Prostate gland (tissue), 2 donors: ENCODE measurements around the gene EXOSC2. TPM values are rescaled to one million over a fixed set of nuclear protein-coding genes. Genes with fewer than 3 reads are reported as not detected.

Experiments used
- DNase-seq: peaks from one replicate; pipeline ENCODE4 v3.0.0-alpha.2; 2019; ENCODE audit warnings: low spot score
- H3K27ac ChIP-seq, 2 donors: fragments of 200-600 bp; sonication (generic); 2 replicates each; pipeline ENCODE4 v1.5.1; 2017 to 2019
- H3K27me3 ChIP-seq: fragments of 200-600 bp; sonication (generic); replicated peaks from 2 replicates; pipeline ENCODE4 v1.5.1; 2019; ENCODE audit not compliant: insufficient read depth
- H3K36me3 ChIP-seq, 2 donors: fragments of 200-600 bp; sonication (generic); 1 replicate in 1 of 2; 2 replicates in 1 of 2; pipeline versions ENCODE4 v1.5.1 to v1.8.1; 2017 to 2019
- H3K4me1 ChIP-seq: fragments of 200-600 bp; sonication (generic); replicated peaks from 2 replicates; pipeline ENCODE4 v1.5.1; 2019
- H3K4me3 ChIP-seq, 2 donors: fragments of 200-600 bp; sonication (generic); 2 replicates each; pipeline ENCODE4 v1.5.1; 2017 to 2019
- H3K9me3 ChIP-seq: fragments of 200-600 bp; sonication (generic); 2 replicates; pipeline ENCODE4 v1.5.1; 2017
- POLR2A ChIP-seq: fragments of 450-650 bp; IDR thresholded peaks from one replicate; pipeline ENCODE4 v1.6.1; 2016; ENCODE audit warnings: antibody characterized with exemption, mild to moderate bottlenecking
- POLR2AphosphoS5 ChIP-seq: sonication (generic); formaldehyde crosslinking; IDR thresholded peaks from one replicate; pipeline ENCODE4 v1.6.1; 2017; ENCODE audit warnings: antibody characterized with exemption
- WGBS: methylation state at CpG from one replicate; pipeline ENCODE4 v1.1.5; 2018; 5-methylcytosine and 5-hydroxymethylcytosine counted together
- intact Hi-C: fragments of 100-400 bp; cut with DNase I; formaldehyde crosslinking; loops from one replicate; pipeline ENCODE4 v1.14.2; 2022
- total RNA-seq, 2 donors: library from RNA; depleted of rRNA; stranded (reverse); fragments of >200 nt; gene quantifications; one replicate each; pipeline ENCODE4 v1.1.0, GENCODE V29; 2016
- TF ChIP-seq, protein P1 (sequence below), 4 experiments: fragments of 200-600 bp in 2 of 4; fragments of 450-650 bp in 2 of 4; sonication (generic) in 2 of 4; IDR thresholded peaks; 1 replicate in 3 of 4; 2 replicates in 1 of 4; pipeline ENCODE4 v1.5.1; 2016 to 2019; ENCODE audit warnings: antibody characterized with exemption in 4 of 4, mild to moderate bottlenecking in 2 of 4, moderate library complexity in 2 of 4

EXOSC2 gene
- total RNA-seq, 2 donors from 2014 or later = 18.4 to 22.7 TPM

DNA sequence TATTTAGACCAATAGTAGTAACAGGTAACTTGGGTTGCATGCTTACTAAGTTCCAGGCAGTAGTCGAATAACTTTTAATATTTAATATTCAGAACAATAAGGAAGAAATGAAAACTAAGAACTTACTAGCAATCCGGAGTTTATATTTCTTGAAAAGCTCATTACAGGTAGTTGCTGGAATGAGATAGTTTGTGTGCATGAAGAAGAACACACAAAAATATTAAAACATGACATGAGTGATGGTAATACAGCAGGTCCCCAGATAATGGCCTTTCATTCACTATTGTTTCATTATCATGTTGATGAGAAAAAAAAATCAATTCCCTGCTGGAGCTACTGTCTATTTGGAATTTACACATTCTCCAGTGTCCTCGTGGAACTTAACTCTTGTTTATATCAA is 44.7 kb downstream of the EXOSC2 start:
- no peak overlapping the region for H3K27ac ChIP-seq
- H3K4me3 ChIP-seq = no peak overlapping the region
- no peaks in the 10 kb centered on the region for H3K36me3 ChIP-seq
- WGBS = 85% methylated on average over 3 of the region's 3 CpGs
- intact Hi-C loops = no loop called here
- TF ChIP-seq, protein P1, sequence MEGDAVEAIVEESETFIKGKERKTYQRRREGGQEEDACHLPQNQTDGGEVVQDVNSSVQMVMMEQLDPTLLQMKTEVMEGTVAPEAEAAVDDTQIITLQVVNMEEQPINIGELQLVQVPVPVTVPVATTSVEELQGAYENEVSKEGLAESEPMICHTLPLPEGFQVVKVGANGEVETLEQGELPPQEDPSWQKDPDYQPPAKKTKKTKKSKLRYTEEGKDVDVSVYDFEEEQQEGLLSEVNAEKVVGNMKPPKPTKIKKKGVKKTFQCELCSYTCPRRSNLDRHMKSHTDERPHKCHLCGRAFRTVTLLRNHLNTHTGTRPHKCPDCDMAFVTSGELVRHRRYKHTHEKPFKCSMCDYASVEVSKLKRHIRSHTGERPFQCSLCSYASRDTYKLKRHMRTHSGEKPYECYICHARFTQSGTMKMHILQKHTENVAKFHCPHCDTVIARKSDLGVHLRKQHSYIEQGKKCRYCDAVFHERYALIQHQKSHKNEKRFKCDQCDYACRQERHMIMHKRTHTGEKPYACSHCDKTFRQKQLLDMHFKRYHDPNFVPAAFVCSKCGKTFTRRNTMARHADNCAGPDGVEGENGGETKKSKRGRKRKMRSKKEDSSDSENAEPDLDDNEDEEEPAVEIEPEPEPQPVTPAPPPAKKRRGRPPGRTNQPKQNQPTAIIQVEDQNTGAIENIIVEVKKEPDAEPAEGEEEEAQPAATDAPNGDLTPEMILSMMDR (IDR thresholded peaks at IDR 0.05) = no peak
- no peak for TF ChIP-seq POLR2A
- no peaks in the 10 kb centered on the region for H3K27me3 ChIP-seq
- no peaks in the 10 kb centered on the region for H3K9me3 ChIP-seq
- no peak for DNase-seq
- H3K4me1 ChIP-seq = no peaks in the 10 kb centered on the region

DNA sequence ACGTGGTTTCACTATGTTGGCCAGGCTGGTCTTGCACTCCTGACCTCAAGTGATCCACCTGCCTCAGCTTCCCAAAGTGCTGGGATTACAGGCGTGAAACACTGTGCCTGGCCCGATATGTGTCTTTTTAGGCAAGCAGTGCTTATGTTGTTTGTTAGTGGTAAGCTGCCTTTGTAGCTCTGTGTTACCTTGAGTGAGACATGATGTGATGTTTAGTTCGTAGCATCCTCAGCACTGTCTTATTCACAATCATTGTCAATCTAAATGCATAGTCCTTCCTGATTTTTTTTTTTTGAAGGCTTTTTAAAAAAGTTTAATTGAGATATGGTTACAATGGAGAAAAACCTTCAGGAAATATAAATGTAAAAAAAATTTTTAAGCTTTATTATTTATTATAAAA is 45.5 kb downstream of the EXOSC2 start:
- Histone ChIP-seq H3K36me3 (no peaks in the 10 kb centered on the region), H3K9me3 (no peaks in the 10 kb centered on the region), H3K4me1 (no peaks in the 10 kb centered on the region), H3K27ac (no peak overlapping the region), H3K4me3 (no peak overlapping the region), H3K27me3 (no peaks in the 10 kb centered on the region)
- TF ChIP-seq POLR2A = no peak
- no peak for TF ChIP-seq POLR2AphosphoS5
- TF ChIP-seq, protein P1 (IDR thresholded peaks at IDR 0.05) = no peak
- DNase-seq = no peak
- 89% methylated on average over 4 of the region's 4 CpGs for WGBS
- intact Hi-C loops = no loop called here

DNA sequence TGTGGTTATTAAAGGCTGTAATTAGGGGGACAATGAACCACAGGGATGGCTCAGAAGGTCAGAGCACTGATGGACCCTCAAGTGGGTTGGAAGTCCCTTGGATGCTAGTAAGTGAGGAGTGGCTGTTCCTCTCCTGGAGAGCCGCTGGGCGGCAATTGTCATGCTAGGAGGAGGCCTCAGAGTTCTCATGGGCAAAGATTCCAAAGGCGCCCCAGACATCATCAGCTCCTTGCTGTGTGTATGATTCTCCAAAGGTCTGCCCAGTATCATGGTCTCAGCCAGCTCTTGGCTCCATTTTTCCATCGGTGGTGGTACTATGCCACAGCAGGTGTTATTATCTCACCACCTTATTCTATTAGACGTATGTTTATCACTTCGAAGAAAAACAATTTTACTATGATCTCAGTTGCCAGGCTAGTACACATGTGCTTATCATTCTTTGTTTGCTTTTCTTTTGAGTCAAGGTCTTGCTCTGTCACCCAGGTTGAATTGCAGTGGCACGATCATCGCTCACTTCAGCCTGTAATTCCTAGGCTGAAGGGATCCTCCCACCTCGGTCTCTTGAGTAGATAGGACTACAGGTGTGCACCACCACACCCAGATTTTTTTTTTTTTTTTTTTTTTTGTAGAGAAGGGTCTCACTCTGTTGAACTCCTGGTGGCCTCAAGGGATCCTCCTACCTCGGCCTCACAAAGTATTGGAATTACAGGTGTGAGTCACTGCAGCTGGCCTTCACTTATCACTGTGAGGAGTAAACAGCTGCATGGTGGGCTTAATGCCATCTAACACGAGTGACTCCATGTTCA is 46.8 kb downstream of the EXOSC2 start:
- Histone ChIP-seq H3K36me3 (no peaks in the 10 kb centered on the region), H3K4me3 (no peak overlapping the region), H3K4me1 (no peaks in the 10 kb centered on the region), H3K27ac (no peak overlapping the region), H3K9me3 (no peaks in the 10 kb centered on the region), H3K27me3 (no peaks in the 10 kb centered on the region)
- TF ChIP-seq, protein P1 (IDR thresholded peaks at IDR 0.05) = no peak
- no peak for TF ChIP-seq POLR2A
- no peak for TF ChIP-seq POLR2AphosphoS5
- DNase-seq = no peak
- intact Hi-C loops = no loop called here
- WGBS = 90% methylated on average over 11 of the region's 11 CpGs

DNA sequence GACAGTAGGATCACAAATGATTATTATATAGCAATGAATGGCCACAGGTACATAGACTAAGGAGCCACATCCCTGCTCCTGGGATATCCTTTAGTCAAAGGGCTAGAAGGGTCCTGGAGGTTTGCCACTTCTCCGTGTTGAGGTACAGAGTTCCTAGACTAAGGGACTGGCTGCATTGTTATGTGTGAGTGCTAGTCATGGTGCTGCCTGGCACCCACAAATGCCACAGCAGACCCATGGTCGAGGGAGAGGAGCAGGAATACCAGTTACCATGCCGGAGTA is 47.4 kb downstream of the EXOSC2 start:
- H3K27ac ChIP-seq = no peak overlapping the region
- H3K36me3 ChIP-seq = no peaks in the 10 kb centered on the region
- no peaks in the 10 kb centered on the region for H3K27me3 ChIP-seq
- TF ChIP-seq POLR2AphosphoS5 = no peak
- TF ChIP-seq POLR2A = no peak
- TF ChIP-seq, protein P1 (IDR thresholded peaks at IDR 0.05) = no peak
- H3K9me3 ChIP-seq = no peaks in the 10 kb centered on the region
- H3K4me3 ChIP-seq = no peak overlapping the region
- DNase-seq = no peak
- intact Hi-C loops = no loop called here
- H3K4me1 ChIP-seq = no peaks in the 10 kb centered on the region
- 97% methylated on average over 3 of the region's 3 CpGs for WGBS

DNA sequence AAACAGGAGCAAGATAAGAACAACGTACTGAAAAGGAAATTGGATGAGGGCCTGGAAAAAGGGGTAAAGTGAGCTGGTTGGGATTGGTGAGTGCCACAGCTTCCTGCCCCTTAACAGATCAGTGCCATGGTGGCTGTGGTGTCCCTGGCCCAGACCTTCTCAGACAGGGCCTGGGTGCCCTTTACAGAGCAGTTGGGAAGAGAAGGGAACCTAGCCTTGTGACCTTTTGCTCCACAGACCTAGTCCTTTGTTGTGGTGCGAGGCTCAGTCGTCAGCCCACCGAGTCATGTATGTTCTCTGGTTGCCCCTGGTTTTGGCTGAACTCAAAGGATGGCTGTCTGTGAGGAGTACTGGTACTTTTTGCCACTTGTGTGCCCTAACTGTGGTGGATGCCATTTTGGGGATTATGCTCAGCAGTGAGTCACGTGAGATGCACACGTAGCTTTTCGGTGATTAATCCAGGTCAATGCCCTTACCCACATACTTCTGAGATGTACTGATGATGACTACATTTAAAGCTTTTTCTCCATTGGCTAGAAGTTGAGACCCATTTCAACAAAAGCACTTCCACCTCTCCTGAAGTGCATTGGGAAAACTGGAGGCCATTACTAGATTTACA is 48.4 kb downstream of the EXOSC2 start:
- DNase-seq = no peak
- Histone ChIP-seq H3K27ac (no peak overlapping the region), H3K4me1 (no peaks in the 10 kb centered on the region), H3K27me3 (no peaks in the 10 kb centered on the region), H3K4me3 (no peak overlapping the region), H3K9me3 (no peaks in the 10 kb centered on the region), H3K36me3 (no peaks in the 10 kb centered on the region)
- TF ChIP-seq, protein P1 (IDR thresholded peaks at IDR 0.05) = no peak
- TF ChIP-seq POLR2AphosphoS5 = no peak
- TF ChIP-seq POLR2A = no peak
- WGBS = 88% methylated on average over 7 of the region's 7 CpGs
- intact Hi-C loops = no loop called here
